ENCODE measurements around the gene ZBTB45. TPM values are rescaled to one million over a fixed set of nuclear protein-coding genes. Genes with fewer than 3 reads are reported as not detected.
"Not testable (repeated sequence)": the region's sequence is repeated elsewhere in the genome, so short reads cannot be mapped to it uniquely, and the experiment has no call there.

The ZBTB45 gene
- total and polyA plus RNA-seq, 9 of the 15 experiments (the other 6 are each of a cell fraction or from before 2014, with no cell fraction given): 0.08 to 16.1 (median 1.8) TPM

- peak; percentile 92 for TF ChIP-seq TFE3 (CRISPR knock-in tag; IDR thresholded peaks at IDR 0.05)
- TF ChIP-seq L3MBTL2 (IDR thresholded peaks at IDR 0.05): peak; percentile 71
- no peak for TF ChIP-seq ZNF668 (CRISPR knock-in tag; IDR thresholded peaks at IDR 0.05)
- TF ChIP-seq CREB1 (IDR thresholded peaks at IDR 0.05): no peak
- TF ChIP-seq CREB1 (CRISPR knock-in tag; IDR thresholded peaks at IDR 0.05): peak; percentile 37; the same call in 1 of the 2 replicates
- TF ChIP-seq MECOM (CRISPR knock-in tag; IDR thresholded peaks at IDR 0.05): peak; percentile 49; the same call in 1 of the 2 replicates
- peak; percentile 99 for TF ChIP-seq CTBP1 (IDR thresholded peaks at IDR 0.05; ENCODE audit: borderline replicate concordance)
- peak; percentile 95 for TF ChIP-seq CBFB (CRISPR knock-in tag; IDR thresholded peaks at IDR 0.05)
These were observed 9.9 kb downstream of the ZBTB45 start (continued) for GRCh38 chr19:58509731-58510083.

GRCh38 chr19:58507602-58508223 lies 11.9 kb downstream of the ZBTB45 start:
- POLR2A ChIA-PET; H4K20me1 ChIP-seq (replicated peaks; ENCODE audit: control insufficient read depth, insufficient read depth, low read length); H3K27ac ChIP-seq (ENCODE audit: extremely low read depth, low read depth, low read length); H3K27me3 ChIP-seq (ENCODE audit: control insufficient read depth in 2 of 2, insufficient read depth in 2 of 2, low read length in 2 of 2); ATAC-seq; CTCF ChIA-PET (ENCODE audit: low intra/inter-chr PET ratio); H3K4me3 ChIP-seq; H3K79me2 ChIP-seq (ENCODE audit: control insufficient read depth, insufficient read depth, low read length); H3K9me1 ChIP-seq (ENCODE audit: control insufficient read depth, insufficient read depth, low read length); H2AFZ ChIP-seq (ENCODE audit: low read depth, low read length); FAIRE-seq; H3K4me2 ChIP-seq (ENCODE audit: insufficient read depth, low read length); intact Hi-C loops (cut with micrococcal nuclease); H3K9me3 ChIP-seq (replicated peaks; ENCODE audit: control insufficient read depth, insufficient read depth, low read depth, low read length); DNase-seq (ENCODE audit: extremely low read depth in 1 of 4, low spot score in 3 of 4); in situ Hi-C loops (cut with MboI); BruUV-seq (replicated peaks); H3K36me3 ChIP-seq (ENCODE audit: control insufficient read depth, insufficient read depth, low read length); H3K9ac ChIP-seq (ENCODE audit: insufficient read depth in 1 of 2, low read depth in 2 of 2, low read length in 2 of 2): not testable (repeated sequence)
- WGBS (ENCODE audit: insufficient coverage, low coverage, missing lambda C conversion rate): 47% methylated on average over 8 of the region's 8 CpGs
- H3K4me1 ChIP-seq (replicated peaks in 1 of 2; ENCODE audit: control insufficient read depth in 2 of 2, insufficient read depth in 2 of 2, low read length in 2 of 2): peaks cover 9 to 27% of the 10 kb centered on the region in 2 experiments; a peak in 4 of 5 replicates
- TF ChIP-seq TRIM28 (IDR thresholded peaks at IDR 0.05): peak; percentile 79
- peak; percentile 61 for TF ChIP-seq ZNF280A (IDR thresholded peaks at IDR 0.05; ENCODE audit: low read depth, partially characterized antibody)
- peak; percentile 93 for TF ChIP-seq ZNF445 (CRISPR knock-in tag; IDR thresholded peaks at IDR 0.05; ENCODE audit: low read depth)
- TF ChIP-seq CBX5 (IDR thresholded peaks at IDR 0.05; ENCODE audit: borderline replicate concordance, low read depth): peak; percentile 85

Measured in K562 (cell line).